PC-3 (cell line): ENCODE measurements around the gene FAF2.

ENCODE experiments used
- EZH2 ChIP-seq: fragments of 300-600 bp; sonication (generic); IDR thresholded peaks from one replicate; pipeline ENCODE4 v1.6.1; 2017; ENCODE audit warnings: antibody characterized with exemption, mild to moderate bottlenecking, low read length; ENCODE audit not compliant: unreplicated experiment
- EZH2phosphoT487 ChIP-seq: fragments of 300-600 bp; sonication (generic); IDR thresholded peaks from 2 replicates; pipeline ENCODE4 v1.6.1; 2018; ENCODE audit warnings: mild to moderate bottlenecking, antibody characterized with exemption, low read length, borderline replicate concordance
- TF ChIP-seq, protein P1 (sequence below): fragments of 300-600 bp; sonication (generic); conservative IDR thresholded peaks from 2 replicates; pipeline ENCODE4 v1.5.1; 2017; ENCODE audit warnings: antibody characterized with exemption, low read depth, mild to moderate bottlenecking, low read length

DNA sequence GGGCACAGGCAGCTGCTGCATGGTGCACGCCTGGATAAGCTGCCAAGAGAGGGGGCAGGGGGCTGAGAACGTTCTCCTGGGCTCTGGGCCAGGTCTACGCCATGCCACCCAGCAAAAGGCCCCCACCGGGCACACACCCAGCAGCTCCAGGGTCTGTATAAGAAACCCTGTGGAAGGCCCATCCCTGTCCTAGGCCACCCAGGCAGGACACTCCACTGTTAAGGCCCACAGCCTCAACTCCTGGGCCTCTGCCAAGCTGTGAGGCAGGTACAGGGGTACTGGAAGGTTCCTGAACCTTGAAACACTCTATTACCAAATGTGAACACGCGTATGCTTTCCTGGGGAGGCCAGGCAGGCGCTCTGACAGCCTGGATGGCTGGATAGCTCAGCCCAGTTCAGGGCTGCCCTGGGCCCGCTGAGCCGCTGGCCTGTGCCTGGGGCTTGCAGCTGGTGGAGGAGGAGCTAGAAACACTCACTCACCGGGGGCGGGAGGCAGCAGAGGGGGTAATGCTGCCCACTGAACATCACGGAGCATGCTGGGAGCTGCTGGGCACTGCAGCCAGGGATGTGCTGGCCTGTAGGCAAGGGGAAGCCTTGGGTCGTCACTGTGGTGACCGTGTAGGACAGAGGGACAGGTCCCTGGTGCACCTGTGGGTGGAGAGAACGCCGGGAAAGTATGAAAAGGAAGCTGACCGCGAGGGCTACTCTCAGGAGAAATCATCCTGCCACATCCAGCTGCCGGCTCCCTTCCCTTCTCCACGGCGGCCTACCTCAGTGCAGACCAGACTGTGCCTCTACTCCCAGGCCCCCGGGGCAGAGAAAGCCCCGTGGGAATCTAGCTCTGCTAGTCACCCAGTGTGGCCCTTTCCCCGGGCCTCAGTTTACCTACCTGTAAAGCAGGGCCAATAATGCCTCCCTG lies 83.1 kb downstream of the FAF2 start:
- TF ChIP-seq, protein P1, sequence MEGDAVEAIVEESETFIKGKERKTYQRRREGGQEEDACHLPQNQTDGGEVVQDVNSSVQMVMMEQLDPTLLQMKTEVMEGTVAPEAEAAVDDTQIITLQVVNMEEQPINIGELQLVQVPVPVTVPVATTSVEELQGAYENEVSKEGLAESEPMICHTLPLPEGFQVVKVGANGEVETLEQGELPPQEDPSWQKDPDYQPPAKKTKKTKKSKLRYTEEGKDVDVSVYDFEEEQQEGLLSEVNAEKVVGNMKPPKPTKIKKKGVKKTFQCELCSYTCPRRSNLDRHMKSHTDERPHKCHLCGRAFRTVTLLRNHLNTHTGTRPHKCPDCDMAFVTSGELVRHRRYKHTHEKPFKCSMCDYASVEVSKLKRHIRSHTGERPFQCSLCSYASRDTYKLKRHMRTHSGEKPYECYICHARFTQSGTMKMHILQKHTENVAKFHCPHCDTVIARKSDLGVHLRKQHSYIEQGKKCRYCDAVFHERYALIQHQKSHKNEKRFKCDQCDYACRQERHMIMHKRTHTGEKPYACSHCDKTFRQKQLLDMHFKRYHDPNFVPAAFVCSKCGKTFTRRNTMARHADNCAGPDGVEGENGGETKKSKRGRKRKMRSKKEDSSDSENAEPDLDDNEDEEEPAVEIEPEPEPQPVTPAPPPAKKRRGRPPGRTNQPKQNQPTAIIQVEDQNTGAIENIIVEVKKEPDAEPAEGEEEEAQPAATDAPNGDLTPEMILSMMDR, result no peak
- TF ChIP-seq EZH2phosphoT487 (no peak), EZH2 (no peak)
